HG03135 (cell line): ENCODE results near the gene SLC8A3.

Experiments
- ATAC-seq: cut with Tn5 transposase; IDR thresholded peaks from one replicate; pipeline ENCODE4 v1.9.1; 2021; ENCODE audit warnings: mild to moderate bottlenecking, moderate library complexity; ENCODE audit not compliant: unreplicated experiment

SLC8A3 gene

GRCh38 chr14:70121521-70121920 is 67.2 kb downstream of the SLC8A3 start:
- ATAC-seq = no peak

GRCh38 chr14:70118064-70118463 is 70.7 kb downstream of the SLC8A3 start:
- ATAC-seq = no peak

- ATAC-seq = no peak
Measured at GRCh38 chr14:70116278-70116677, 72.5 kb downstream of the SLC8A3 start.

- no peak for ATAC-seq
Measured at GRCh38 chr14:70114621-70115156, 74.1 kb downstream of the SLC8A3 start.

- no peak for ATAC-seq
Measured at GRCh38 chr14:70113211-70113610, 75.5 kb downstream of the SLC8A3 start.

GRCh38 chr14:70108419-70108818 is 80.3 kb downstream of the SLC8A3 start:
- no peak for ATAC-seq

GRCh38 chr14:70107309-70107708 is 81.4 kb downstream of the SLC8A3 start:
- ATAC-seq = no peak

- no peak for ATAC-seq
Measured at GRCh38 chr14:70100071-70100470, 88.7 kb downstream of the SLC8A3 start.

- ATAC-seq = no peak
Measured at GRCh38 chr14:70098250-70098809, 90.4 kb downstream of the SLC8A3 start.

- ATAC-seq = no peak
Measured at GRCh38 chr14:70097576-70098249, 91.0 kb downstream of the SLC8A3 start.

GRCh38 chr14:70096866-70097265 is 91.9 kb downstream of the SLC8A3 start:
- ATAC-seq = no peak

GRCh38 chr14:70094631-70095030 is 94.1 kb downstream of the SLC8A3 start:
- ATAC-seq = no peak

GRCh38 chr14:70094106-70094505 is 94.6 kb downstream of the SLC8A3 start:
- no peak for ATAC-seq

- no peak for ATAC-seq
Measured at GRCh38 chr14:70093156-70093555, 95.6 kb downstream of the SLC8A3 start.

- no peak for ATAC-seq
Measured at GRCh38 chr14:70087380-70087697, 101.4 kb downstream of the SLC8A3 start.

GRCh38 chr14:70086685-70087379 is 101.9 kb downstream of the SLC8A3 start:
- ATAC-seq = no peak

GRCh38 chr14:70084226-70084625 is 104.5 kb downstream of the SLC8A3 start:
- ATAC-seq = no peak

- no peak for ATAC-seq
Measured at GRCh38 chr14:70082394-70082793, 106.4 kb downstream of the SLC8A3 start.

GRCh38 chr14:70080076-70080475 is 108.7 kb downstream of the SLC8A3 start:
- ATAC-seq = no peak

GRCh38 chr14:70078329-70078728 is 110.4 kb downstream of the SLC8A3 start:
- no peak for ATAC-seq

- no peak for ATAC-seq
Measured at GRCh38 chr14:70077720-70078119, 111.0 kb downstream of the SLC8A3 start.

- ATAC-seq = no peak
Measured at GRCh38 chr14:70077005-70077404, 111.7 kb downstream of the SLC8A3 start.
